IPS DF 6.9 (cell line): ENCODE measurements around the gene SLC7A6.

Experiments used
- DNase-seq: peaks from one replicate; pipeline ENCODE4 v3.0.0-alpha.2; 2013; ENCODE audit warnings: low read depth, low spot score
- H3K27ac ChIP-seq: one replicate; pipeline ENCODE4 v1.5.1; 2013; ENCODE audit warnings: low read length, control low read depth
- H3K27me3 ChIP-seq: 2 replicates; pipeline ENCODE4 v1.6.1; 2013; ENCODE audit warnings: mild to moderate bottlenecking, low read length; ENCODE audit not compliant: control insufficient read depth, insufficient read depth
- H3K36me3 ChIP-seq: 2 replicates; pipeline ENCODE4 v1.6.1; 2013; ENCODE audit warnings: low read length; ENCODE audit not compliant: control insufficient read depth, insufficient read depth
- H3K4me1 ChIP-seq: 2 replicates; pipeline ENCODE4 v1.6.1; 2013; ENCODE audit warnings: low read length; ENCODE audit not compliant: control insufficient read depth, insufficient read depth
- H3K4me3 ChIP-seq: 2 replicates; pipeline ENCODE4 v1.5.1; 2013; ENCODE audit warnings: mild to moderate bottlenecking, low read length
- H3K9me3 ChIP-seq: 2 replicates; pipeline ENCODE4 v1.6.1; 2013; ENCODE audit warnings: low read length, inconsistent platforms; ENCODE audit not compliant: control insufficient read depth, insufficient read depth
- WGBS: extraction: QIAGEN DNeasy Blood & Tissue Kit; methylation state at CpG from one replicate; pipeline ENCODE4 v1.1.7; 2013; ENCODE audit warnings: mixed read lengths, missing lambda C conversion rate; ENCODE audit not compliant: insufficient read length, insufficient coverage; 5-methylcytosine and 5-hydroxymethylcytosine counted together

Gene SLC7A6

GRCh38 chr16:68235108-68235886 lies 29.0 kb upstream of the SLC7A6 start:
- no peak for DNase-seq
- WGBS, result no CpG with 5 or more reads among the region's 73 CpGs
- H3K4me3 ChIP-seq, result peak overlapping the region; percentile 77

GRCh38 chr16:68235887-68236136 lies 28.5 kb upstream of the SLC7A6 start, which contains the start of gene ESRP2:
TSS of gene ESRP2 (minus strand) at chr16:68236127. CDS start at chr16:68236045, 82 bp downstream.
- WGBS, result no CpG with 5 or more reads among the region's 36 CpGs
- Histone ChIP-seq H3K9me3 (no peaks in the 10 kb centered on the region), H3K36me3 (peaks cover 21% of the 10 kb centered on the region), H3K27me3 (no peaks in the 10 kb centered on the region), H3K4me3 (peak within 1 kb of the TSS; percentile 77), H3K4me1 (peaks cover 6% of the 10 kb centered on the region), H3K27ac (peak within 1 kb of the TSS; percentile 7)
- no peak for DNase-seq

More at GRCh38 chr16:68235108-68235886, 29.0 kb upstream of the SLC7A6 start:
- Histone ChIP-seq H3K36me3 (peaks cover 26% of the 10 kb centered on the region), H3K4me1 (peaks cover 6% of the 10 kb centered on the region), H3K9me3 (no peaks in the 10 kb centered on the region), H3K27ac (no peak overlapping the region), H3K27me3 (no peaks in the 10 kb centered on the region)

GRCh38 chr16:68236137-68236825 lies 28.0 kb upstream of the SLC7A6 start:
- Histone ChIP-seq H3K9me3 (no peaks in the 10 kb centered on the region), H3K36me3 (peaks cover 16% of the 10 kb centered on the region), H3K4me1 (peaks cover 6% of the 10 kb centered on the region), H3K27ac (peak overlapping the region; percentile 7), H3K4me3 (peak overlapping the region; percentile 77), H3K27me3 (no peaks in the 10 kb centered on the region)
- no CpG with 5 or more reads among the region's 45 CpGs for WGBS
- no peak for DNase-seq

- Histone ChIP-seq H3K4me3 (peak overlapping the region; percentile 77), H3K9me3 (no peaks in the 10 kb centered on the region), H3K27me3 (no peaks in the 10 kb centered on the region), H3K4me1 (peaks cover 6% of the 10 kb centered on the region), H3K36me3 (peaks cover 10% of the 10 kb centered on the region), H3K27ac (peak overlapping the region; percentile 7)
- WGBS, result no CpG with 5 or more reads among the region's 21 CpGs
- DNase-seq, result no peak
Observed at GRCh38 chr16:68236826-68237242, 27.5 kb upstream of the SLC7A6 start.

- DNase-seq, result no peak
- Histone ChIP-seq H3K9me3 (no peaks in the 10 kb centered on the region), H3K4me3 (peak overlapping the region; percentile 77; the same call in 1 of the 2 replicates), H3K4me1 (peaks cover 6% of the 10 kb centered on the region), H3K27ac (peak overlapping the region; percentile 7), H3K27me3 (no peaks in the 10 kb centered on the region), H3K36me3 (peaks cover 5% of the 10 kb centered on the region)
- no CpG with 5 or more reads among the region's 72 CpGs for WGBS
Observed at GRCh38 chr16:68237243-68238028, 26.9 kb upstream of the SLC7A6 start.

- Histone ChIP-seq H3K4me3 (peak overlapping the region; percentile 24; the same call in 1 of the 2 replicates), H3K27ac (no peak overlapping the region)
- no CpG with 5 or more reads among the region's 20 CpGs for WGBS
Observed at GRCh38 chr16:68238029-68238345, 26.3 kb upstream of the SLC7A6 start.

GRCh38 chr16:68242085-68242484 lies 22.2 kb upstream of the SLC7A6 start:
- H3K4me1 ChIP-seq, result no peaks in the 10 kb centered on the region
- no peak overlapping the region for H3K4me3 ChIP-seq
- H3K36me3 ChIP-seq, result no peaks in the 10 kb centered on the region
- H3K9me3 ChIP-seq, result no peaks in the 10 kb centered on the region
- WGBS, result no CpG with 5 or more reads among the region's 7 CpGs
- H3K27ac ChIP-seq, result no peak overlapping the region
- DNase-seq, result no peak
- H3K27me3 ChIP-seq, result no peaks in the 10 kb centered on the region

More at GRCh38 chr16:68238029-68238345, 26.3 kb upstream of the SLC7A6 start:
- Histone ChIP-seq H3K36me3 (0 out of 2 replicates have a peak, but pooled peaks cover 4% of the 10 kb centered on the region), H3K4me1 (peaks cover 6% of the 10 kb centered on the region), H3K9me3 (no peaks in the 10 kb centered on the region), H3K27me3 (no peaks in the 10 kb centered on the region)
- DNase-seq, result no peak

GRCh38 chr16:68242926-68243858 lies 21.1 kb upstream of the SLC7A6 start:
- Histone ChIP-seq H3K9me3 (no peaks in the 10 kb centered on the region), H3K36me3 (no peaks in the 10 kb centered on the region), H3K4me1 (no peaks in the 10 kb centered on the region), H3K4me3 (no peak overlapping the region), H3K27me3 (no peaks in the 10 kb centered on the region), H3K27ac (no peak overlapping the region)
- no peak for DNase-seq
- no CpG with 5 or more reads among the region's 9 CpGs for WGBS

- Histone ChIP-seq H3K27me3 (no peaks in the 10 kb centered on the region), H3K4me3 (peak overlapping the region; percentile 83), H3K4me1 (no peaks in the 10 kb centered on the region), H3K9me3 (no peaks in the 10 kb centered on the region), H3K36me3 (no peaks in the 10 kb centered on the region), H3K27ac (no peak overlapping the region)
- WGBS, result no CpG with 5 or more reads among the region's 20 CpGs
- DNase-seq, result no peak
Observed at GRCh38 chr16:68244481-68244902, 19.8 kb upstream of the SLC7A6 start.
